ENCODE data around the gene OFD1.
A peak's percentile ranks its signal among the peaks of the same experiment; 100 is the strongest.

The OFD1 gene, protein sequence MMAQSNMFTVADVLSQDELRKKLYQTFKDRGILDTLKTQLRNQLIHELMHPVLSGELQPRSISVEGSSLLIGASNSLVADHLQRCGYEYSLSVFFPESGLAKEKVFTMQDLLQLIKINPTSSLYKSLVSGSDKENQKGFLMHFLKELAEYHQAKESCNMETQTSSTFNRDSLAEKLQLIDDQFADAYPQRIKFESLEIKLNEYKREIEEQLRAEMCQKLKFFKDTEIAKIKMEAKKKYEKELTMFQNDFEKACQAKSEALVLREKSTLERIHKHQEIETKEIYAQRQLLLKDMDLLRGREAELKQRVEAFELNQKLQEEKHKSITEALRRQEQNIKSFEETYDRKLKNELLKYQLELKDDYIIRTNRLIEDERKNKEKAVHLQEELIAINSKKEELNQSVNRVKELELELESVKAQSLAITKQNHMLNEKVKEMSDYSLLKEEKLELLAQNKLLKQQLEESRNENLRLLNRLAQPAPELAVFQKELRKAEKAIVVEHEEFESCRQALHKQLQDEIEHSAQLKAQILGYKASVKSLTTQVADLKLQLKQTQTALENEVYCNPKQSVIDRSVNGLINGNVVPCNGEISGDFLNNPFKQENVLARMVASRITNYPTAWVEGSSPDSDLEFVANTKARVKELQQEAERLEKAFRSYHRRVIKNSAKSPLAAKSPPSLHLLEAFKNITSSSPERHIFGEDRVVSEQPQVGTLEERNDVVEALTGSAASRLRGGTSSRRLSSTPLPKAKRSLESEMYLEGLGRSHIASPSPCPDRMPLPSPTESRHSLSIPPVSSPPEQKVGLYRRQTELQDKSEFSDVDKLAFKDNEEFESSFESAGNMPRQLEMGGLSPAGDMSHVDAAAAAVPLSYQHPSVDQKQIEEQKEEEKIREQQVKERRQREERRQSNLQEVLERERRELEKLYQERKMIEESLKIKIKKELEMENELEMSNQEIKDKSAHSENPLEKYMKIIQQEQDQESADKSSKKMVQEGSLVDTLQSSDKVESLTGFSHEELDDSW

DNA sequence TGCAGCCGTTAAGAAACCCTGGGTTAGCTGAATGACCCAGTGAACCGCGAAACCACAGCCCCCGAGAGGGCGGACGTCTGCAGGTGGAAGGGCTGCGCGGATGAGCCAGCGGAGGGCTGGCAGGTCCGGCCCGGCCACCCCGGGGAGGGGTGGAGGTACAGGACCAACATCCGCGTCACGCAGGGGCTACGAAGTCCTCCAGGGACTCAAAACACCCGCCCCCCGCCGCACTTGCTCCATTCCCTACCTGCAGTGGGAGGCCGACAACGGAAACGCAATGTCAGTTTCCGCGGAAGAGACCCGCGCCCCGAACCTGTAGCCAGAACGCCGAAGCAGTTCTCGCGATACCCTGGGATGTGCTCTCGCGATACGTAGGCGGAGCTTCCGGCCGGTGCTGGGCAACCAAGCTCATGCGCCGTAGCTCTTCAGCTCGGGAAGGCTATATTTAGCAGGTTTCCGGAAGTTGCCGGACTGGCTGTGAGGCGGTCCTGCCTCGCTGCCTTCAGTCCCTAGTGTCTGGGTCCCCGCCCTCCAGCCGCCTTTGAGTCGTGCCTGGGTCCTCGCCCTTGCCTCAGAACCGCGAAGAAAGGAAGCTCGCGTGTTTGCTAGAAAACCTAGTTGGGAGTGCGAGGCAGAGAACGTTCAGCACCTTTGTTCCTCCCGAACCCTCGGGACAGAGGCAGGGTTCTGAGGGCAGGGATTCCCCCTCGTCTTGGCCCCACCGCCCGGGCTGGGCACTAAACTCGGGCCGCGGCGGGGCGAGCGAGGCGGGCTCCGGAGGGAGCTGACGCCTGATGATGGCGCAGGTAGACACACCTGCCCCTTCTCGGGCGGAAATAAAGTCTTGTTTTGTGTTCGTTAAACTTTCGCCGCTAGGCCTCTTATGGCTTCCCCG, at the start of gene OFD1, which contains the start of gene TRAPPC2:
Gene OFD1 (plus strand): TSS at position 471 of the 895 bp plus-strand sequence. CDS start 324 bp downstream, at position 795.
Gene TRAPPC2 (minus strand): TSS at position 343 of the 895 bp plus-strand sequence. CDS start 14,657 bp downstream, outside the sequence.
- peak; percentile 27 for DNase-seq

GRCh38 chrX:13685126-13685763, 49.3 kb upstream of the OFD1 start:
- DNase-seq, result no peak

GRCh38 chrX:13687203-13687602, 47.3 kb upstream of the OFD1 start:
- DNase-seq, result no peak

- DNase-seq, result no peak
Measured at GRCh38 chrX:13688384-13688957, 46.1 kb upstream of the OFD1 start.

- no peak for DNase-seq
Measured at GRCh38 chrX:13688958-13689740, 45.4 kb upstream of the OFD1 start, which contains the start of gene RAB9A. TSS of gene RAB9A (plus strand) at chrX:13689128. CDS start at chrX:13708747, 19,619 bp downstream.

GRCh38 chrX:13689741-13690211, 44.8 kb upstream of the OFD1 start:
- no peak for DNase-seq

GRCh38 chrX:13690836-13691235, 43.7 kb upstream of the OFD1 start:
- DNase-seq, result no peak

- DNase-seq, result no peak
Measured at GRCh38 chrX:13691841-13692371, 42.6 kb upstream of the OFD1 start.

DNA sequence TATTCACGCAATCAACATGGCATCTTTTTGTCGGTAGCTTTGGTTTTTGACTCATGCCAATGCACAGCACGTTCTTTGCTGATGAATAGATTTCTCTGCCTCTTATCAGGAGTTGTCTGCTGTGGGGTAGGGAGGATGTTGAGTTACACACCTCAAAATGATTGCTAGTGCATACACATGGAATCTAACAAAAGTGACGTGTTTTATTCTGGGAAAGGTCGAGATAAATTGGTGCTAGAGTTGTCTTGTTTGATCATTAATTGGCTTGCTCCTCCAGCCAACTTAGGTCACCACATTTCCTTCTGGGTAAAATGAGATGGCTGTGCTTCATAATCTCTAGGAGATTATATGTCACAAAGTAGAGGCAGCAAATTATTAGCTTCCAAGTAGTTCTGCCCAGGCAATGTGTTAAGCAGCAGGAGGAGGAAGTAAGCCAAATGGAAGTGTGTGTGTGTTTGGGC, 41.7 kb upstream of the OFD1 start:
- no peak for DNase-seq

- no peak for DNase-seq
Measured at GRCh38 chrX:13693341-13693961, 41.1 kb upstream of the OFD1 start.

DNA sequence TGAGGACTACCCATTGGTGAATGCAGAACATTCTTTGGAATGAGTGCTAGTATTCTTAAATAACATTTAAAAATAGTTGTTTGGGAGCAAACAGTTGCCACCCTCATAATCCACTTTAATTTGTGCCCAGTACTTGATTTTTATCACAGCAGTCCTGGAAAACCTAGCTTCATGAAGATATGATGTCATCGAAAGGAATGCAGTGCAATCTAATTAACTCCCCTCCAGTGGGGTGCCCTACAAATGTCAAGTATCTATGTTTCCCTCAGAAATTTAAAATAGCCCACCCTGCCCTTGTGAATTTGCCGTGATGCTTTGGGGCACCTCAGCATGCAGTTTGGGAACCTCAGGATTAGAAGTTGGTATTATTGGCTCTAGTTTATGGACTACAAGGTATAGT, 40.2 kb upstream of the OFD1 start:
- DNase-seq, result no peak

DNA sequence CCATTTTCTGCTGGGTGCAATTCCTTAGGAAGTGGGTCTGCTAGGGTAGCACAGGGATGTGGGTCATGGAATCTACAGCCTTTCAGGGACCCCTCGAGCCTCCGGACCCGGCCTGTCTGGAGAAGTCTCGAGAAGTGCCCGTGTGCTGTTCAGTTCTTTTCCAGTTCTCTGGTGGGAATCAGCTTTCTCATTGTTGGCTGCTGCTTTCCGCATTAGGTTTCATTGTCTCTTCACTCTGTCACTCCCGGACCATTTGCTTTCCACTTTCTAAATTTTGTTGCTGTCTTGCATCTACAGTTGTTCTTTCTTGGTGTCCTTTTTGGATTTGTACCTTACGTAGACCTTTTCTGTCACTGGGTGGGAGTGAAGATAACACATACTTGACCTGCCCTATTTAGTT, 39.6 kb upstream of the OFD1 start:
- no peak for DNase-seq

DNA sequence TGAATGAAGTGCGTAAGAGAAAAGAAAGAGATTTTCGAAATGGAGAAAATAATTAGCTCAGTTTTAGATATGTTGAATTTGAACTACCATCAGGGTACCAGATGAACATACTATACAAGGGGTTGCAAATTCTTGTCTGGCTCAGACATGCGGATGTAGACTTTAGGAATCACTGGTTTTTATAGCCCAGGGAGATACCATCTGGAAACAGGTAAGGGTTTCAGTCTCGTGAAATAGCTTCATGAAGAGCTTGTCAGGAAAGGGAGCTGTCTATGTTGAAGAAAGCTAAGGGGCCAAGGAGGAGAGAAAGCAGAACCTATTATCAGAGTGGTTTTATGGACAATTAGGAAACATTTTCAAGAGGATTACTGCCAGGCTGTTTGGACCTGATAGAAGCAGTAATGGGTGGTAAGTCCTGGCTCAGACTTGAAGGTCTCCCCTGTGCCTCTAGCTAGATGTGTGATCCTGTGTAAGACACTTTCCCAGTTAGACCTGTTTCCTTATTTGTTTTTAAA, 38.9 kb upstream of the OFD1 start:
- DNase-seq, result no peak

- DNase-seq, result no peak
Measured at GRCh38 chrX:13697455-13697854, 37.1 kb upstream of the OFD1 start.

DNA sequence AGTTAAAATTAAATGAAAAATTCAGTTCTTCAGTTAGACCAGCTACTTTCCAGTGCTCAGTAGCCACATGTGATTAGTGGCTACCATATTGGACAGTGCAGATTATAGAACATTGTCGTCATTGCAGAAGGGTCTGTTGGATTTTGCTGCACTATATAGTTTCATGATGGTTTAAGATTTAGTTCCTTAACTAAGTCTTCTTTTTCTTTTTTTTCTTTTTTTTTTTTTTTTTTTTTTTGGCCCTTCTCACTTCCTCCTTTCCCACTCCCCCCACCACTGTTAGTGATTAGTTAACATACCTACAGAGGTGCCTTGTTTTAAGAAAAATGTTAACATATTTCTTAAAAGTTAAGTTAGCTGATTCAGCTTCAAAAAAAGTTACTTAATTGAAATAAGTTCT, 36.6 kb upstream of the OFD1 start:
- DNase-seq, result no peak

DNA sequence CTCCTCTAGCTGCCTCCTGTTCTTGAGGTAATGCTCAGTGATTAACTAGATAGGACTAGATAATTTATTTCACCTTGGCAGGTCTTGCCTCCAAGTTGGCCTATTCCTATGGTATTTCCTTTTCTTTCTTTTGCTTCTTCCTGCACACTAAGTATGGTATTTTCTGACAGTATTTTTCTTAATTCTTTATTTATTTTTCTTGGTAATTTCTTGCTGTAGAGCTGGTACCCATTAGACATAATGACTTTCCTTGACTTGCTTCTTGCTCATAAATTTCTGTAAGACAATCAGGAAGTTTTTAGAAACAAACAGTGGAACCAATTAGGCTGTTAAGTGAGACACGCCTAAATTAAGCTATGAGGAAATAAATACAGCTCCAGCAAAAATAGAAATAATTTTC, 36.1 kb upstream of the OFD1 start:
- no peak for DNase-seq

- no peak for DNase-seq
Measured at GRCh38 chrX:13699183-13699826, 35.2 kb upstream of the OFD1 start.

- no peak for DNase-seq
Measured at GRCh38 chrX:13700380-13700779, 34.2 kb upstream of the OFD1 start.
